Loucy (cell line): ENCODE results near the gene IFT74.

Source experiments
- H2AFZ ChIP-seq: fragments of 200-600 bp; sonication (generic); 2 replicates; pipeline ENCODE4 v1.6.0; 2016; ENCODE audit warnings: antibody characterized with exemption, mild to moderate bottlenecking, low read length, moderate library complexity
- H3F3A ChIP-seq: fragments of 200-600 bp; 2 replicates; pipeline ENCODE4 v1.6.0; 2016; ENCODE audit warnings: antibody characterized with exemption, low read depth, mild to moderate bottlenecking
- H3K27me3 ChIP-seq: fragments of 200-600 bp; sonication (generic); 2 replicates; pipeline ENCODE4 v1.6.1; 2014; ENCODE audit warnings: low read length, mild to moderate bottlenecking; ENCODE audit not compliant: insufficient read depth, poor library complexity, severe bottlenecking
- H3K36me3 ChIP-seq: fragments of 200-600 bp; sonication (generic); 2 replicates; pipeline ENCODE4 v1.6.1; 2016; ENCODE audit warnings: low read length; ENCODE audit not compliant: insufficient read depth
- H3K4me1 ChIP-seq: fragments of 200-600 bp; sonication (generic); 2 replicates; pipeline ENCODE4 v1.5.1; 2014; ENCODE audit warnings: low read length, mild to moderate bottlenecking; ENCODE audit not compliant: insufficient read depth, poor library complexity, severe bottlenecking
- H3K4me2 ChIP-seq: fragments of 200-600 bp; sonication (generic); 2 replicates; pipeline ENCODE4 v1.6.0; 2014; ENCODE audit warnings: antibody characterized with exemption, low read length, low read depth, mild to moderate bottlenecking; ENCODE audit not compliant: poor library complexity, severe bottlenecking
- H3K4me3 ChIP-seq: fragments of 200-600 bp; sonication (generic); 2 replicates; pipeline ENCODE4 v1.5.1; 2014; ENCODE audit warnings: low read length, mild to moderate bottlenecking, mixed read lengths; ENCODE audit not compliant: poor library complexity, severe bottlenecking
- H3K79me2 ChIP-seq: fragments of 200-600 bp; sonication (generic); 2 replicates; pipeline ENCODE4 v1.6.1; 2014; ENCODE audit warnings: low read length; ENCODE audit not compliant: insufficient read depth
- H3K9ac ChIP-seq: fragments of 200-600 bp; sonication (generic); 2 replicates; pipeline ENCODE4 v1.6.0; 2014; ENCODE audit warnings: mild to moderate bottlenecking, low read depth, low read length, moderate library complexity; ENCODE audit not compliant: poor library complexity, severe bottlenecking
- H3K9me2 ChIP-seq: fragments of 200-600 bp; sonication (generic); replicated peaks from 2 replicates; pipeline ENCODE4 v1.6.1; 2016; ENCODE audit warnings: low read depth, low read length, mixed read lengths
- H3K9me3 ChIP-seq: fragments of 200-600 bp; sonication (generic); 2 replicates; pipeline ENCODE4 v1.6.1; 2014; ENCODE audit warnings: mild to moderate bottlenecking, antibody characterized with exemption, low read length, low read depth; ENCODE audit not compliant: insufficient read depth
- H4K20me1 ChIP-seq: fragments of 200-600 bp; sonication (generic); 2 replicates; pipeline ENCODE4 v1.6.0; 2014; ENCODE audit warnings: antibody characterized with exemption, low read length, mild to moderate bottlenecking; ENCODE audit not compliant: insufficient read depth, poor library complexity, severe bottlenecking
- EZH2phosphoT487 ChIP-seq: fragments of 200-600 bp; IDR thresholded peaks from 2 replicates; pipeline ENCODE4 v1.6.1; 2018; ENCODE audit warnings: antibody characterized with exemption, mild to moderate bottlenecking, moderate library complexity, borderline replicate concordance
- TF ChIP-seq, protein P1 (sequence below): fragments of 200-600 bp; sonication (generic); conservative IDR thresholded peaks from 2 replicates; pipeline ENCODE4 v1.5.1; 2014; ENCODE audit warnings: mild to moderate bottlenecking, antibody characterized with exemption, low read length

Gene IFT74

GRCh38 chr9:27094640-27095298 lies 138.6 kb downstream of the IFT74 start:
- no peaks in the 10 kb centered on the region for H3K79me2 ChIP-seq

GRCh38 chr9:27107241-27107640 lies 151.0 kb downstream of the IFT74 start:
- Histone ChIP-seq H3K4me3 (no peak overlapping the region), H2AFZ (no peak overlapping the region), H3K9me3 (no peaks in the 10 kb centered on the region), H3K9ac (no peak overlapping the region), H3K4me2 (no peak overlapping the region), H3F3A (no peaks in the 10 kb centered on the region), H3K79me2 (no peaks in the 10 kb centered on the region), H3K27me3 (no peaks in the 10 kb centered on the region), H4K20me1 (no peaks in the 10 kb centered on the region), H3K9me2 (no peaks in the 10 kb centered on the region), H3K36me3 (no peaks in the 10 kb centered on the region), H3K4me1 (no peaks in the 10 kb centered on the region)
- no peak for TF ChIP-seq EZH2phosphoT487

More at GRCh38 chr9:27094640-27095298, 138.6 kb downstream of the IFT74 start:
- Histone ChIP-seq H2AFZ (no peak overlapping the region), H3F3A (no peaks in the 10 kb centered on the region), H3K4me1 (no peaks in the 10 kb centered on the region), H3K9ac (no peak overlapping the region), H3K4me2 (no peak overlapping the region), H3K9me3 (no peaks in the 10 kb centered on the region), H4K20me1 (no peaks in the 10 kb centered on the region), H3K27me3 (no peaks in the 10 kb centered on the region), H3K9me2 (no peaks in the 10 kb centered on the region), H3K4me3 (no peak overlapping the region), H3K36me3 (no peaks in the 10 kb centered on the region)
- TF ChIP-seq EZH2phosphoT487, result no peak
- TF ChIP-seq, protein P1, sequence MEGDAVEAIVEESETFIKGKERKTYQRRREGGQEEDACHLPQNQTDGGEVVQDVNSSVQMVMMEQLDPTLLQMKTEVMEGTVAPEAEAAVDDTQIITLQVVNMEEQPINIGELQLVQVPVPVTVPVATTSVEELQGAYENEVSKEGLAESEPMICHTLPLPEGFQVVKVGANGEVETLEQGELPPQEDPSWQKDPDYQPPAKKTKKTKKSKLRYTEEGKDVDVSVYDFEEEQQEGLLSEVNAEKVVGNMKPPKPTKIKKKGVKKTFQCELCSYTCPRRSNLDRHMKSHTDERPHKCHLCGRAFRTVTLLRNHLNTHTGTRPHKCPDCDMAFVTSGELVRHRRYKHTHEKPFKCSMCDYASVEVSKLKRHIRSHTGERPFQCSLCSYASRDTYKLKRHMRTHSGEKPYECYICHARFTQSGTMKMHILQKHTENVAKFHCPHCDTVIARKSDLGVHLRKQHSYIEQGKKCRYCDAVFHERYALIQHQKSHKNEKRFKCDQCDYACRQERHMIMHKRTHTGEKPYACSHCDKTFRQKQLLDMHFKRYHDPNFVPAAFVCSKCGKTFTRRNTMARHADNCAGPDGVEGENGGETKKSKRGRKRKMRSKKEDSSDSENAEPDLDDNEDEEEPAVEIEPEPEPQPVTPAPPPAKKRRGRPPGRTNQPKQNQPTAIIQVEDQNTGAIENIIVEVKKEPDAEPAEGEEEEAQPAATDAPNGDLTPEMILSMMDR, result no peak

GRCh38 chr9:27108981-27109541 lies 152.8 kb downstream of the IFT74 start, which contains the start of gene TEK:
Gene TEK, plus strand, starts transcription at chr9:27109225. Its CDS starts 366 bp downstream, at chr9:27109591.
- no peaks in the 10 kb centered on the region for H3K9me3 ChIP-seq
- no peaks in the 10 kb centered on the region for H3K9me2 ChIP-seq
- H3K79me2 ChIP-seq, result no peaks in the 10 kb centered on the region
- H4K20me1 ChIP-seq, result no peaks in the 10 kb centered on the region
- no peak within 1 kb of the TSS for H2AFZ ChIP-seq
- H3K4me2 ChIP-seq, result no peak within 1 kb of the TSS
- no peak within 1 kb of the TSS for H3K4me3 ChIP-seq
- no peaks in the 10 kb centered on the region for H3K36me3 ChIP-seq
- H3F3A ChIP-seq, result no peaks in the 10 kb centered on the region
- no peak within 1 kb of the TSS for H3K9ac ChIP-seq
- no peaks in the 10 kb centered on the region for H3K4me1 ChIP-seq
- TF ChIP-seq, protein P1, result no peak
- TF ChIP-seq EZH2phosphoT487, result no peak
- H3K27me3 ChIP-seq, result no peaks in the 10 kb centered on the region

DNA sequence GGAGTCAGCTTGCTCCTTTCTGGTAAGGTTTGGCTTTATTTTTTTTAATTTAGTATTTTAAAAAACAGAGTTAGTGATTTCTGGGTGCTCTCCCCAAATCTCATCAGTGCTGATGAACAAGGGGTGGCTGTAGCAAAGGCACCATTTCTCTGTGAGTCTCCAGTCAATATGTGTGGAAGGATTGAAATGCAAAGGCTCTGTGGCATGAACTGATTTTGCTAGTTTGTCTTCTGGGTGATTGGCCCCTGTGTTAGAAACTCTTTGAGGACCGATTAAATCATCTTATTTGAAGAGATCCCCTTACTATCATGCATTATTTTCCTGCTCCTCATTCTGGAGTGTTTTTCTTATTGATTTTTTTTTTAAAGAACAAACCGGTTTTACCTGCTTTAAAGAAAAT lies 153.4 kb downstream of the IFT74 start:
- H3K4me3 ChIP-seq, result no peak overlapping the region
- no peaks in the 10 kb centered on the region for H3K4me1 ChIP-seq
- H3K9me2 ChIP-seq, result no peaks in the 10 kb centered on the region
- no peak for TF ChIP-seq EZH2phosphoT487
- TF ChIP-seq, protein P1, result no peak
- no peaks in the 10 kb centered on the region for H4K20me1 ChIP-seq
- no peaks in the 10 kb centered on the region for H3K79me2 ChIP-seq
- H3K9me3 ChIP-seq, result no peaks in the 10 kb centered on the region
- H3K27me3 ChIP-seq, result no peaks in the 10 kb centered on the region
- no peaks in the 10 kb centered on the region for H3F3A ChIP-seq
- H3K9ac ChIP-seq, result no peak overlapping the region
- no peak overlapping the region for H2AFZ ChIP-seq
- no peaks in the 10 kb centered on the region for H3K36me3 ChIP-seq
- no peak overlapping the region for H3K4me2 ChIP-seq
